ENCODE data around the gene TRANK1.

- TF ChIP-seq, protein P1, sequence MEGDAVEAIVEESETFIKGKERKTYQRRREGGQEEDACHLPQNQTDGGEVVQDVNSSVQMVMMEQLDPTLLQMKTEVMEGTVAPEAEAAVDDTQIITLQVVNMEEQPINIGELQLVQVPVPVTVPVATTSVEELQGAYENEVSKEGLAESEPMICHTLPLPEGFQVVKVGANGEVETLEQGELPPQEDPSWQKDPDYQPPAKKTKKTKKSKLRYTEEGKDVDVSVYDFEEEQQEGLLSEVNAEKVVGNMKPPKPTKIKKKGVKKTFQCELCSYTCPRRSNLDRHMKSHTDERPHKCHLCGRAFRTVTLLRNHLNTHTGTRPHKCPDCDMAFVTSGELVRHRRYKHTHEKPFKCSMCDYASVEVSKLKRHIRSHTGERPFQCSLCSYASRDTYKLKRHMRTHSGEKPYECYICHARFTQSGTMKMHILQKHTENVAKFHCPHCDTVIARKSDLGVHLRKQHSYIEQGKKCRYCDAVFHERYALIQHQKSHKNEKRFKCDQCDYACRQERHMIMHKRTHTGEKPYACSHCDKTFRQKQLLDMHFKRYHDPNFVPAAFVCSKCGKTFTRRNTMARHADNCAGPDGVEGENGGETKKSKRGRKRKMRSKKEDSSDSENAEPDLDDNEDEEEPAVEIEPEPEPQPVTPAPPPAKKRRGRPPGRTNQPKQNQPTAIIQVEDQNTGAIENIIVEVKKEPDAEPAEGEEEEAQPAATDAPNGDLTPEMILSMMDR (IDR thresholded peaks at IDR 0.05) = no peak
- no peak for TF ChIP-seq POLR2A (IDR thresholded peaks at IDR 0.05)
These were observed 111.6 kb downstream of the TRANK1 start for GRCh38 chr3:36833160-36833814.
